IPS-20b (cell line): Measurements from ENCODE around the gene KRT36.

Experiments
- H3K27ac ChIP-seq: one replicate; pipeline ENCODE4 v1.5.1; 2013; ENCODE audit warnings: low read length
- H3K27me3 ChIP-seq: 2 replicates; pipeline ENCODE4 v1.6.1; 2013; ENCODE audit warnings: mild to moderate bottlenecking, low read length, inconsistent platforms; ENCODE audit not compliant: insufficient read depth
- H3K36me3 ChIP-seq: 2 replicates; pipeline ENCODE4 v1.6.1; 2013; ENCODE audit warnings: low read depth, mild to moderate bottlenecking, inconsistent platforms, low read length, moderate library complexity; ENCODE audit not compliant: insufficient read depth
- H3K4me1 ChIP-seq: 2 replicates; pipeline ENCODE4 v1.6.1; 2013; ENCODE audit warnings: mild to moderate bottlenecking, control low read depth, inconsistent platforms, low read length, moderate library complexity; ENCODE audit not compliant: insufficient read depth
- H3K4me3 ChIP-seq: 2 replicates; pipeline ENCODE4 v1.5.1; 2013; ENCODE audit warnings: mild to moderate bottlenecking, low read length, inconsistent platforms
- H3K9ac ChIP-seq: 2 replicates; pipeline ENCODE4 v1.6.1; 2013; ENCODE audit warnings: low read depth, mild to moderate bottlenecking, inconsistent platforms, low read length, moderate library complexity
- H3K9me3 ChIP-seq: 2 replicates; pipeline ENCODE4 v1.6.1; 2013; ENCODE audit warnings: mild to moderate bottlenecking, low read depth, low read length, inconsistent platforms; ENCODE audit not compliant: insufficient read depth

Gene KRT36

DNA sequence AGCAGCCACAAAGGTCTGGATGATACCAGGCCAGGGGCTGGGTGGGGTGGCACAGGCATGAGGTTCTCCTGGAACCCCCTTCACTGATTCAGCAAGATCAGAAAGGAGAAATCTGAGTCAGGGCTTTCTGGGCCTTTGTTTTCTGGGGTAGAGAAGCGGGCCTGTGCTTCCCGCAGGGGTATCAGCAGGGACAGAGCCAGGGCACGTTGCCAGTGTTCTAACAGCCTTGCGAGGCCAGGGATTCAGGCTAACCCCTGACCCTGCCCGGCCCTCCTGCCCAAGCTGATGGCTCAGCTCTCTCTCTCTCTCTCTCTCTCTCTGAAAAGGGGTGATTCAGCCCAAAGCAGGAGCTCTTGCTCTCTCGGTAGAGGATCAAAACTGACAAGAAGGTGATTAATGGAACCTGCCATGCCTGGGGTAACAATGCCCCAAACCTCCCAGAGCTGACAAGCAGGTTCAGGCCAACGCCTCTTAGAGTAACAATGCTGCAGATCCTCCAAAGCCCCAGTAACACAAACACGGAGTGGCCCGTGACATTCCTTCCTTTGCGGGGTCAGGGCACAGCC lies 17.7 kb upstream of the KRT36 start:
- no peak overlapping the region for H3K9ac ChIP-seq
- no peak overlapping the region for H3K27ac ChIP-seq

DNA sequence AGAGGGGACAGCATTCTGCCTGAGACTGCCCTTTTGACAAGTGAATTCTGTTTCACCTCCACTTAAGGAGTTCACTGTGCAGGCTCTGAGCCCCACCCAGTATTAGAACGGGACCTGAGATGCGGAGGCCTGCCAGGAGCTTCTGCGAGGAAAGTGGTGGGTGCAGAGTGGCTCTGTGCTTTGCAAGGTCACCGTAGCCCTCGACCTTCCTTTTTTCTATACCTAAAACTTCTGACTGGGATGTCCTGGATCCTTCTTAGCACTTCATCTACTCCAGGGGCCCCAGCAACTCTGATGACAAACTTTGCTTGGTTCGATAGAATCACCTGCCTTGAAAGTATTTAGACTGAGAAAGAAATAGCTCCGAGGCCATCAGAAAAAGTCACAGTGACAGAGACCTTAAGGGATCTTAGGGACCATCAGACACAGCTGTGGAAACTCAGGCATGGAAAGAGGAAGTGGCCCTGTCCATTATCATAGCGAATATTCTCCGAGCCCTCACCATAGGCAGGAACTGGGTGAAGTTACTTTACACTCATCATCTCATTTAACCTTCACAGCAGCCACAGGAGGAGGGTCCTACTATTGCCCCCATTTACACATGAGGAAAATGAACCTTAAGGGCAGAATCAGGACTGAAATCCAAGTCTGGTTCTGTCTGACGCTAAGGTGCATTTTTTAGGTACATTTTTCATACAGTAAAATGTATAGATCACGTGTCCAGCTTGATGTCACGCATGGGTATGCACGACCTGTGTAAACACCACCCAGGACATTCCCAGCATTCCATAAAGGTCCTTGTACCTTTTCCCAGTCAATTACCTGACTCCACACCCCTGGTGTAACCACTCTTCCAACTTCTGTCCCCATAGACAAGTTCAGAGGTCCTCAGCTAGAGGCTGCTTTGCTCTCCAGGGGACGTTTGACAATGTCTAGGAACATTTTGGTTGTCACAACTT lies 16.4 kb upstream of the KRT36 start:
- Histone ChIP-seq H3K4me1 (peaks cover 11% of the 10 kb centered on the region), H3K4me3 (no peak overlapping the region), H3K27ac (no peak overlapping the region), H3K9ac (no peak overlapping the region), H3K9me3 (no peaks in the 10 kb centered on the region), H3K36me3 (no peaks in the 10 kb centered on the region), H3K27me3 (no peaks in the 10 kb centered on the region)

More for the DNA sequence above, 17.7 kb upstream of the KRT36 start:
- Histone ChIP-seq H3K9me3 (no peaks in the 10 kb centered on the region), H3K4me3 (no peak overlapping the region), H3K4me1 (peaks cover 11% of the 10 kb centered on the region), H3K27me3 (no peaks in the 10 kb centered on the region), H3K36me3 (no peaks in the 10 kb centered on the region)

DNA sequence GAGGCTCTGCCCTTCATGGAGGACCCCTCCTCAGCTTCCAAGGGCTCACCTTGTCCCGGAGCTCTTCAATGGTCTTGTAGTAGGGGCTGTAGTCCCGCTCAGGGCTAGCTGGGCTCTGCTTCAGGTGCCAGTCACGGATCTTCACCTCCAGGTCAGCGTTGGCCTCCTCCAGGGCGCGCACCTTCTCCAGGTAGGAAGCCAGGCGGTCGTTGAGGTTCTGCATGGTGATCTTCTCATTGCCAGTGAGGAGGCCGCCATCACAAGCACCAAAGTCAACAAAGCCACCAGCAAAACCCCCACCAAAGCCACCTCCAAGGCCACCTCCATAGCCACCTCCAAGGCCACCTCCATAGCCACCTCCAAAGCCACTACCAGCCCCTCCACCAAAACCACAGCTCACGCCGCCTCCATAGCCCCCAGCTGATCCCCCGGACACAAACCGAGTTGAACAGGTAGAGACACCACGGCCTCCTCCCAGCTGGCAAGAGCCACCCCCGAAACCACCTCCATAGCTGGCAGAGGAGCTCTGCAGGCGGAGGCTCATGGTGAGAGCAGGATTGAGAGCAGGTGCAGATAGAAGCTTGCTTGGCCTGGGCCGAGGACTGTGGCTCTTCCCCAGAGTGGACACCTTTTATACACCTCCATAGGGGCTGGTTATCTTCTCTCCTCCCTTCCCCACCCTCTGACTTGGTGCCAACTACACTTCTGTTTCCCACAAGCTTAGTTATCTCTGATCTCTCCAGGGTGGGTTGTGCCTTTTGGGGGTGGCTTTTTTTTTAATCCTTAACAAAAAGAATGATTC lies 15.5 kb upstream of the KRT36 start, which contains the start of gene KRT13:
KRT13 (minus strand) TSS at position 606 of the 802 bp plus-strand sequence; CDS start at position 544, 62 bp downstream.
- no peaks in the 10 kb centered on the region for H3K27me3 ChIP-seq
- no peak within 1 kb of the TSS for H3K9ac ChIP-seq
- no peaks in the 10 kb centered on the region for H3K36me3 ChIP-seq
- no peak within 1 kb of the TSS for H3K27ac ChIP-seq
- peaks cover 11% of the 10 kb centered on the region; the same call in 1 of the 2 replicates for H3K4me1 ChIP-seq
- no peaks in the 10 kb centered on the region for H3K9me3 ChIP-seq
- no peak within 1 kb of the TSS for H3K4me3 ChIP-seq

DNA sequence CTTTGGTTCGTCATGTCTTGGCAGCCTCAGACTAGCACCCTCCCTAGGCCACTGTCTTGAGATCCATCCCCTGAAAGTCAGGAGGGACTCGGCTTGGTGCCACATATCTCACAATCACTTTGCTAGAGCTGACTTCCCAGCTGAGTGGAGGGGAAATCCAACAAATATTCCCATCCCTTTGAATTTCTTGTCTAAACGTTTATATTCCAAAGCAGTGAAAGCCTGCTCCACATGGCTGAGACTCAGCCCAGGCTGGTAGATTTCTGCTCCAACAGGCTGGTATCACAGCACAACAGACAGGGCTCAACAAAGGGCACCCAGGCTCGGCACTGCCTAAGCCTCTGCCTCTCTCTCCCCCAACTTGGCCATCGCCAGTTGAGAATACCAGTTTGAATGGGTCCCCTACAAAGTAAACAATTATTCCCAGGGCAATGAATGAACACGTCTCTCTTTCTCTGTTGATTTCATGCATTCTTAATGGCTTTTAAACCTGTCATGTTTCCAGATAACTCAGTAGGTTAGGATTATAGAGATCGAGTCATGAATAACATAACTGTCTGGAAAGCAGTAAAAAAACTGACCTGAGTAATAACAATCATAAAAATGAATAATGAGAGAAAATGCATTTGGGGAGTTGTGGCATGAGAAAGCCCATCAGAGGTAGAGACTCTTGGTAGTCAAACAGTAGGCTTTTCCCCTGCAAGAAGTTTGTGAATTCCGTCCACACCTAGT lies 14.7 kb upstream of the KRT36 start:
- peaks cover 10% of the 10 kb centered on the region; the same call in 1 of the 2 replicates for H3K4me1 ChIP-seq
- H3K27ac ChIP-seq, result no peak overlapping the region
- no peaks in the 10 kb centered on the region for H3K9me3 ChIP-seq
- H3K27me3 ChIP-seq, result no peaks in the 10 kb centered on the region
- no peak overlapping the region for H3K4me3 ChIP-seq
- no peaks in the 10 kb centered on the region for H3K36me3 ChIP-seq
- H3K9ac ChIP-seq, result no peak overlapping the region

DNA sequence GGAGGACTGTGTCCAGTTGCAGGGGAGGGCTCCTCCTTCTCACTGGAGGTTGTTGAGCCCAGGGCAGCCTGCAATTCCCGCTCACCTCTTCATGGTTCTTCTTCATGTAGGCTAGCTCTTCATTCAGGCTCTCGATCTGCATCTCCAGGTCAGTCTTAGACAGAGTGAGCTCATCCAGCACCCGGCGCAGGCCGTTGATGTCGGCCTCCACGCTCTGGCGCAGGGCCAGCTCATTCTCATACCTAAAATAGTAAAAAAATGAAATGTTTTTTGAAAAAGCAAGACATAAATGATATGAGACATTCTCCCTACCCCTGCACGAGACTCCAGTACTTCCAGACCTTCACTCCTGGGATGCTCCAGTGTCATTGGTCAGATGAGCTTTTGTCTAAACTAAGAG lies 13.5 kb upstream of the KRT36 start:
- Histone ChIP-seq H3K27ac (no peak overlapping the region), H3K27me3 (no peaks in the 10 kb centered on the region), H3K4me3 (no peak overlapping the region), H3K4me1 (peaks cover 10% of the 10 kb centered on the region; the same call in 1 of the 2 replicates), H3K36me3 (no peaks in the 10 kb centered on the region), H3K9ac (no peak overlapping the region), H3K9me3 (no peaks in the 10 kb centered on the region)

DNA sequence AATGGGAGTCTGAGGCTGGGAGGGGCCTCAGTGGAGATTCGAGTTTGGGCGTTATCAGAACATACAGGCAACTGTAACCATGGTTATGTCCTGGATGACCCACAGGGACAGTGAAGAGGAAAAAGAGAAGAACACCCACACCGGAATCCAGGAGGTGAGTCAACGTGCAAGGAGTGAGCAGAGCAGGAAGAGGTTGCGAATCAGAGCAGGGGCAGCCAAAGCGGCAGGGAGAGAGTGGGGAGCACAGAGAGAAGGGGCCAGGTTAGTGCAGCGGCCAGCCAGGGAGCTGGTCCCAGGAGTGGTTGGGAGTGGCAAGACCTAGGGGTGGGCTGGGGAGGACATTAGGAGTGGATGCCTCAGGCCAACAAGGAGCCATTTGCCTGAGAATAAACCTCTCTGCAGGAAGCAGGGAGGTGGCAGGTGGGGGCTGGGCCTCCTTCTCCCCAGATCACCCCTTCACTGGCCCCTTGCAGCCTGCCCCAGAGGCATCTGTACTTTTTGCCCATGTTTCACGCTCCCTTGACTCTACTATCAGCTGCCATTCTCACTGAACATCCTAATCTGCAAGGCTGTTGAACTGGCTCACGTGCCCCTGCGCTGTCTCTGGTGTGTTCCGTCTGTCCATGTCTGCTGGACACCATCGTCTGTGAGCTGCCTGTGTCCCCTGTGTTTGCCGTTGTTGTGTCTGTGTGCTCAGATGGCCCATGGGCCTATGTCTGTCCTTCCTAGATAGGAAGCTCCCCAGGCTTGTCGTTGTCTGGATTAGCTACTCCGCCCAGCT lies 10.6 kb upstream of the KRT36 start:
- peaks cover 10% of the 10 kb centered on the region; the same call in 1 of the 2 replicates for H3K4me1 ChIP-seq
- no peak overlapping the region for H3K27ac ChIP-seq
- no peaks in the 10 kb centered on the region for H3K36me3 ChIP-seq
- H3K4me3 ChIP-seq, result peak overlapping the region; percentile 8; the same call in 1 of the 2 replicates
- no peaks in the 10 kb centered on the region for H3K27me3 ChIP-seq
- H3K9ac ChIP-seq, result no peak overlapping the region
- no peaks in the 10 kb centered on the region for H3K9me3 ChIP-seq

DNA sequence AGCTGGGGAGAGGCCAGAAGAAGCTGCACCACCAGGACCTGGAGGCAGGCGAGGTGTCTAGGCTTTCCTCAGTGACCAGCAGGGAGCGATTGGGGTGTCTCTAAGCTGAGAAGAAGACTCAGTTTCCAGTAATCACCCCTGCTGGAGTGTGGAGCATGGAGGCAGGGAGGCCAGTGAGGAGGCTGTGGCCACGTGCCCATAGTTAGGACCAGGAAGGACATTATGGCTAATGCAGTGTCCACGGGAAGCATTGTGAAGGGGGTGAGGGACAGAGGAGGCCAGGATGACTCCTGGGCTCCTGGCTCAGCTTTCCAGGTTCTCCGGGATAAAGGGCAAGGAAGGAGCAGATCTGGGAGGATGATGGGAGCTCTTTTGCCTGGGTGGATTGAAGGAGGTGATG lies 10.0 kb upstream of the KRT36 start:
- no peak overlapping the region for H3K4me3 ChIP-seq
- H3K27ac ChIP-seq, result no peak overlapping the region
- H3K9me3 ChIP-seq, result no peaks in the 10 kb centered on the region
- no peaks in the 10 kb centered on the region for H3K27me3 ChIP-seq
- no peak overlapping the region for H3K9ac ChIP-seq
- H3K4me1 ChIP-seq, result peaks cover 10% of the 10 kb centered on the region; the same call in 1 of the 2 replicates
- no peaks in the 10 kb centered on the region for H3K36me3 ChIP-seq

DNA sequence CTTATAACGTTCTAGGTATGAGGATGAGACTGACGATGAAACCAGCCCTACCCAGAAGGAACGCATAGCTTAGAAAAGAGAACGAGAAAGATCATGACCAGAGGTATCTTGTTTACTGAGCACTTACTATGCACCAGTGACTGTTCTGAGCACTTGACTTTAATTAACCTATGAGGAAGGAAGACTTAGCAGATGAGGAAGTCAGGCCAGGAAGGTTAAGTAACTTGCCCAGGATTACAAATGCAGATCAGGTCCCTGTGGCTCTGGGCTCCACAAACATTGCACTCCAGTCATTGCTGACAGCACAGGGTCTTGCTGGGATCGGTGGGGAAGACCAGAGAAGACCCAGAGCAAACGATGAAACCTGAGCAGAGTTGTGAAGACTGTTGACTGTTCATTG lies 8.6 kb upstream of the KRT36 start:
- H3K9me3 ChIP-seq, result no peaks in the 10 kb centered on the region
- no peak overlapping the region for H3K9ac ChIP-seq
- no peak overlapping the region for H3K4me3 ChIP-seq
- H3K4me1 ChIP-seq, result peaks cover 10% of the 10 kb centered on the region; the same call in 1 of the 2 replicates
- H3K36me3 ChIP-seq, result no peaks in the 10 kb centered on the region
- H3K27me3 ChIP-seq, result no peaks in the 10 kb centered on the region
- H3K27ac ChIP-seq, result no peak overlapping the region

DNA sequence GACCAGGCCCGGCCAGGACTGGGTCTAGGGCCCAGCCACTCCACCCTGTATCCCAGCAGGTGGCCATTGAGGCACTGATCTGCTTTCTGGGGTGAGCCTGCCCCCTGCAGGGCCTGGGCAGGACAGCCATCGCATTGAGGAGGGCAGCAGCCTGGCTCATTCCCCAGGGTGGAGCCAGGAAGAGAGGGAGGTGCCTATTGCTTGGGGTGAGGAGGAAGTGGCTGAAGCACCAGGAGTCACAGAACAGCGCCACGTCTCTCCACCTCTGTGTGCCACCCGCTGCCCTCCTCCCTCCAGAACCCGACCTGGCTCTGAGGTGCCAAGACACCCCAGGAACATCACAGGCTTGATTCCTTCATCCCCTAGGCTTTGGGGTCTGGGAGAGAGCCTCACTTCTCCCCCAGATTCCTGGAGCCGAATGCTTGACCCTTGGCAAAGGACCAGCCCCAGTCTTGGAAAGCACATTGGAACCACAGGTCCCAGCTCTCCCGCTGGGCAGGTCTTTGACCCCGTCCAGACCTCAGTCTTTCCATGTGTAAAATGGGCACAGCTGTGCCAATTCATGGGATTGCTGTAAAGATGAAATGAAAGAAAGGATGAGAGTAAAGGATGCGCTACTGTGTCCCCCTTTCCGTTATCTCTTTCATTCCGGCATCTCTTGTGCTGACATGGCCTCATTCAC lies 7.2 kb upstream of the KRT36 start:
- Histone ChIP-seq H3K36me3 (no peaks in the 10 kb centered on the region), H3K27ac (no peak overlapping the region), H3K4me1 (peaks cover 10% of the 10 kb centered on the region; the same call in 1 of the 2 replicates), H3K9me3 (no peaks in the 10 kb centered on the region), H3K27me3 (no peaks in the 10 kb centered on the region), H3K4me3 (no peak overlapping the region), H3K9ac (no peak overlapping the region)

DNA sequence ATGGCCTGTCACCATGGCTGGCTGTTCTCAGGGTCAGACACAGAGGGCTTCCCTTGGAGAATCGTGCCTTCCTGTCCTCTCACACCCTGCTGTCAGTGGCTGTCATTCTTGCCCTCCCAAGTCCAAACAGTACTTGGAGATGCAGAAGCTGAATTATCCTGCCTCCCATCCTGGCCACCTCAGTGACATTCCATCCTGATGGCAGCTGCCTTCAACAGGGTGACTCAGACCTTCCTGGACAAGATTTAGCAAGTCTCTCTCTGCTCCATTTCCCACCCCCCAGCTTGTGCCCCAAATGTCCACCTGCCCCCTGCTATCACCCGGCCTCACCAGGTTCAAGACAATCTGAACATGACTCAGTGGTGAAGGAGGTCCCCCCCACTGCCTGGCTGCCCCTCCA lies 4.8 kb upstream of the KRT36 start:
- Histone ChIP-seq H3K4me1 (no peaks in the 10 kb centered on the region), H3K9ac (no peak overlapping the region), H3K36me3 (no peaks in the 10 kb centered on the region), H3K9me3 (no peaks in the 10 kb centered on the region), H3K27ac (no peak overlapping the region), H3K4me3 (no peak overlapping the region), H3K27me3 (no peaks in the 10 kb centered on the region)
